ENCODE measurements around the gene TMTC2. TPM values are rescaled to one million over a fixed set of nuclear protein-coding genes. Genes with fewer than 3 reads are reported as not detected.

The TMTC2 gene
- total and polyA plus RNA-seq, 12 donors, result 1.6 to 4.4 (median 2.7) TPM

GRCh38 chr12:82688035-82688501 lies 1.4 kb downstream of the TMTC2 start:
- Histone ChIP-seq H3K27ac (no peak overlapping the region), H3K27me3 (no peaks in the 10 kb centered on the region), H3K9me3 (replicated peaks in 1 of 3) (no peaks in the 10 kb centered on the region), H3K36me3 (replicated peaks in 1 of 2) (no peaks in the 10 kb centered on the region), H3K4me3 (peak overlapping the region in 3 of 4 donors; percentile 33 to 74 (median 73)), H3K4me1 (replicated peaks in 1 of 2) (peaks cover 0 to 10% of the 10 kb centered on the region in 2 donors)
- intact Hi-C loops (cut with DNase I), result loop anchor here in 1 of 2 donors (10.0 kb wide), 2 partner anchors 317 to 1817 kb away; no protein-coding TSS in a partner anchor
- 6 to 10% (median 8%) methylated on average over 12 of the region's 12 CpGs for WGBS, 4 donors
- TF ChIP-seq CTCF (IDR thresholded peaks at IDR 0.05), result peak in 1 of 6 experiments; percentile 20
- TF ChIP-seq POLR2A (IDR thresholded peaks at IDR 0.05), result no peak
- DNase-seq, result no peak

- TF ChIP-seq CTCF (IDR thresholded peaks at IDR 0.05) (no peak), POLR2A (IDR thresholded peaks at IDR 0.05) (no peak)
Observed at GRCh38 chr12:82688596-82688995, 1.9 kb downstream of the TMTC2 start.

GRCh38 chr12:82690006-82690405 lies 3.3 kb downstream of the TMTC2 start:
- Histone ChIP-seq H3K27ac (no peak overlapping the region), H3K27me3 (no peaks in the 10 kb centered on the region), H3K4me3 (no peak overlapping the region), H3K36me3 (replicated peaks in 1 of 2) (no peaks in the 10 kb centered on the region), H3K9me3 (replicated peaks in 1 of 3) (no peaks in the 10 kb centered on the region), H3K4me1 (replicated peaks in 1 of 2) (peaks cover 0 to 10% of the 10 kb centered on the region in 2 donors)
- intact Hi-C loops (cut with DNase I), result no loop called here
- no peak for DNase-seq
- WGBS, 4 donors, result 83 to 94% (median 87%) methylated on average over 1 of the region's 1 CpG
- no peak for TF ChIP-seq CTCF (IDR thresholded peaks at IDR 0.05)
- TF ChIP-seq POLR2A (IDR thresholded peaks at IDR 0.05), result no peak

More at GRCh38 chr12:82688596-82688995, 1.9 kb downstream of the TMTC2 start:
- DNase-seq, result no peak
- H3K36me3 ChIP-seq (replicated peaks in 1 of 2), result no peaks in the 10 kb centered on the region
- no peaks in the 10 kb centered on the region for H3K9me3 ChIP-seq (replicated peaks in 1 of 3)
- H3K27me3 ChIP-seq, result no peaks in the 10 kb centered on the region
- H3K27ac ChIP-seq, result no peak overlapping the region
- H3K4me3 ChIP-seq, result no peak overlapping the region
- H3K4me1 ChIP-seq (replicated peaks in 1 of 2), result peaks cover 0 to 10% of the 10 kb centered on the region in 2 donors
- intact Hi-C loops (cut with DNase I), result loop anchor here in 1 of 2 donors (10.0 kb wide), 2 partner anchors 316 to 1816 kb away; no protein-coding TSS in a partner anchor
- WGBS, 4 donors, result 79 to 87% (median 84%) methylated on average over 7 of the region's 7 CpGs

- H3K4me3 ChIP-seq, result no peak overlapping the region
- WGBS, 4 donors, result 92 to 94% (median 92%) methylated on average over 1 of the region's 1 CpG
- H3K27me3 ChIP-seq, result no peaks in the 10 kb centered on the region
- TF ChIP-seq POLR2A (IDR thresholded peaks at IDR 0.05) (no peak), CTCF (IDR thresholded peaks at IDR 0.05) (no peak)
- H3K9me3 ChIP-seq (replicated peaks in 1 of 3), result no peaks in the 10 kb centered on the region
- no peaks in the 10 kb centered on the region for H3K36me3 ChIP-seq (replicated peaks in 1 of 2)
- H3K4me1 ChIP-seq (replicated peaks in 1 of 2), result peaks cover 0 to 10% of the 10 kb centered on the region in 2 donors
- H3K27ac ChIP-seq, result no peak overlapping the region
- DNase-seq, result no peak
- intact Hi-C loops (cut with DNase I), result no loop called here
Observed at GRCh38 chr12:82691513-82691912, 4.8 kb downstream of the TMTC2 start.

All from adrenal gland (tissue), 12 donors.